IPS-NIHi7 (cell line): Measurements from ENCODE around the gene ATXN1.
"Not testable (repeated sequence)": the region's sequence is repeated elsewhere in the genome, so short reads cannot be mapped to it uniquely, and the experiment has no call there.

Experiments
- DNase-seq: peaks from one replicate; pipeline ENCODE4 v3.0.0; 2012; ENCODE audit warnings: mixed read lengths; ENCODE audit errors: extremely low spot score

The ATXN1 gene

DNA sequence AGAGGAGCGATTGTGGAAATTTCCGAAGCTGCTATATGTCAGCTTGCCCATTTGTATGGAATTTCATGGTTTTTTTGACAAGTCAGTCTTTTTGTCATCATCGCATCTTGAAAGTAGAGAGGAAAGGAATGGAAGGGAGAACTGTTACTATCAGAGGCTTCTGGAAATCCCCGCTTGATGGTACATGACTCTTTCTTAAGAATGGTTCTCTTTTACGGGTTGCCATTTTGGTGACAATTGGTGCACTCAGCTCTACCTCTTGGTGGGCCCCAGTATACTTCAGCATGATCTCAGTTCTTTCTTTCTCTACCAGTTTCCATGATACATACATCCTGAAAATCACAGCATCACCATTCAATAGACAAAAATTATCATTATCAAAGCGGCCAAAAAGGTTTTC, 146.0 kb downstream of the ATXN1 start:
- not testable (repeated sequence) for DNase-seq

GRCh38 chr6:16614143-16614542, 147.1 kb downstream of the ATXN1 start:
- DNase-seq: not testable (repeated sequence)

DNA sequence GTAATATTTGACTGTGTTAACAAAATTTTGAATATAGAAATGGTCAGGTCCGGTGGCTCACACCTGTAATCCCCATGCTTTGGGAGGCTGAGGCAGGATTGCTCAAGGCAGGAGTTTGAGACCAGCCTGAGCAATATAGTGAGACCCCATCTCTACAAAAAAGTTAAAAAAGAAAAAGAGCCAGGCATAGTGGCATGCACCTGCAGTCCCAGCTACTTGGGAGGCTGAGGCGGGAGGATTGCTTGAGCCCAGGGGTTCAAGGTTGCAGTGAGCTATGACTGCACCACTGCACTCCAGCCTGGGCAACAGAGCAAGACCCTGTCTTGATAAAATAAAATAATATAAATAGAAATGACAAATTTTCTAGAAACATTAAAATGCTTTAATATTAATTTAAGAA, 147.8 kb downstream of the ATXN1 start:
- DNase-seq: not testable (repeated sequence)

DNA sequence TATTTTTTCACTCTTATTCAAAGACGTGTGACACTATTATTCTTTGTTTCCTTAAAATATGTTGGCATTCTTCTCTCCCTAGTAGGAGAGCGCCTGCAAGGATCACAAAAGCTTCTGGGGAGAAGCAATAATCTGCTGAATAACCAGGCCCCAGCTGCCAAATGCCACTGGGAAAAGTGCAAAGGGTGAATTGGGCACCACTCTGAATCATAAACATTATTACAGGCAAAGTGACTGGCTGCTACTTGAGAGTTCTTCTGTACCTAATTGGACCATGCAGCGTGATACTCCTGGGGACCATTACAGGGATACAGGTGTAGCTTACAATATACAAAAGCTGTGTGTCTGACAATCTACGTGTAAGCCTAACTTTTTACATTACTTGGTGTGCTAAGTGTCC, 152.8 kb downstream of the ATXN1 start:
- DNase-seq: no peak

- DNase-seq: no peak
Measured at GRCh38 chr6:16602035-16602434, 159.2 kb downstream of the ATXN1 start.

GRCh38 chr6:16600701-16601100, 160.6 kb downstream of the ATXN1 start:
- no peak for DNase-seq

GRCh38 chr6:16600026-16600425, 161.2 kb downstream of the ATXN1 start:
- DNase-seq: no peak

- peak; percentile 19 for DNase-seq
Measured at GRCh38 chr6:16596616-16597331, 164.5 kb downstream of the ATXN1 start.

- DNase-seq: no peak
Measured at GRCh38 chr6:16595514-16596120, 165.6 kb downstream of the ATXN1 start.

DNA sequence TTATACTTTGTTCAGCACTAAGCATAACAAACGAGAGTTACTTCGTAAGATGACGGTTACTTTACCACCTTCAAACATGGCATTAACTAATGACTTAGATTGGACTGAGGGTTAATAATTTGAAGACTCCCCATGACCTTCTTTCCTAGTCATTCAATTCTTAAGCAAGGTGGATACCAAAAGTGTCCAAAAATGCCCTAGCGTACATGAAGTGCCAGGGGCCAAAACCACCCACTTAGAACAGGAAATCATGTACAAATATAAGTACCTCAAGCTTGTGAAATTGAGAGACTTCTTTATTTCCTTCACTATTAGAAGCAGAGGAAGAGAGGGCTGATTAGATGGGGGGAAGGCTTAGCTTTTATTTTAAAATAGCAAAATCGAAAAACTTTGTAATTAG, 166.4 kb downstream of the ATXN1 start:
- no peak for DNase-seq

DNA sequence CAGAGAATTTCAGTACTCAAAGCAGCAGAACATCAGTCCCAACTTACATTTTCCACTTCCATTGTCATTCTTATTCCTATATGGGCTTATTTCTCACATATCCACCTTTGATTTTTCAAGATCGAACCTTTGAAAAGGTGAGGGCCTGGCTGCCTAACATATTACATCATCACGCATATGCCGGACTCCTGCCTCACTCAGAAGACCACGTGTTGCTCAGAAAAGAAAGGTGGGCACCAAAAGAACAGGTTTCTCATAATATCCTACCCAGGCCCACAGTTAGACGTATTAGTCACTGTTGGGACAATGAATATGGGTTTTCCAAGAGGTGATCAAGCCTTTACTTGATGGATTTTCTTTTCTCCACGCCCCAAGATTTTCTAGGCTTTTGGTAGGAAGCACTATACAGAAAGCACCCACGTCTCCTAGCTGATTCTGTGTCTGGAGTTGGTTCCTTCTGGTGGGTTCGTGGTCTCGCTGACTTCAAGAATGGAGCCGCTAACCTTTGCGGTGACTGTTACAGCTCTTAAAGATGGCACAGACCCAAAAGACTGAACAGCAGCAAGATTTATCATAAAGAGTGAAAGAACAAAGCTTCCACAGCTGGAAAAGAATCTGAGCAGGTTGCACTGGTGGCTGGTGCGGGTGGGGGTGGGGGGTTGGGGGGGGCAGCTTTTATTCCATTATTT, 168.9 kb downstream of the ATXN1 start:
- DNase-seq: no peak

- no peak for DNase-seq
Measured at GRCh38 chr6:16591396-16592222, 169.7 kb downstream of the ATXN1 start.

DNA sequence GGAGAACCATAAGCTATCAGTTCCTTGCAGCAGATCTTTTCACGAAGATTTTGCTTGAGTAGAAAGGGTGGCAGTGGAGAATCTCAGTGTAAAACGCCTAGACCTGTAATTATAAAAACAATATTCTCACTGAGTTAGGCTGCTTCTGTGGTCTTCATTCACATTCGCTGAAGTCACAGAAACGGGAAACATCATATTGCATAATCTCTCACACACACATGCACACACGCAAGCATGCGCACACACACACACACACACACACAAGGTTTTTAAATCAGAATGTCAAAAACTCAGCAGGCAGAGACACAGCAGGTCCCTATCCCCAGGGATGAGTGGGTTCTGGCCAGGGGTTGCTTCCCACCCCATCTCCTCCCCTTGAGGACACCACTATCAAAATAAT, 175.5 kb downstream of the ATXN1 start:
- DNase-seq: no peak

GRCh38 chr6:16583144-16583762, 178.0 kb downstream of the ATXN1 start:
- no peak for DNase-seq

- DNase-seq: no peak
Measured at GRCh38 chr6:16582446-16583143, 178.7 kb downstream of the ATXN1 start.

GRCh38 chr6:16578695-16579285, 182.5 kb downstream of the ATXN1 start:
- DNase-seq: no peak

GRCh38 chr6:16576451-16577368, 184.6 kb downstream of the ATXN1 start:
- no peak for DNase-seq

DNA sequence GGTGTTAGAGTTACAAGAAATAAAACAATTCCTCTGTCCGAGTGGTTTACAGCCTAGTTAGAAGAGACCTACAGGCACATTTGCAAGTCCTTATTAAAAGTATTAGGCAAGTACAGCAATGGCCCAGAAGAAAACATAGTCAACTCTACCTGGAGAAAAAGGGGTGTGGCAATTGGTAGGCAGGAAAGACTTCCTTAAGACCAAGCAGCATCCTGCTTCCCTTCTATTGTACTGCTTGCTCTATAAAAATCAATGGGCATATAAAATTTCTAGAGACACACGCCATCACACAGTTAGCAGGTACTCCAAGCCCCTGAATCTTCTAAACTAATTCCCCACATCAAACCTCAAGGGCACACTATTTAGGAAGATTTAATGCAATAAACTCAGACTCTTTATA, 185.6 kb downstream of the ATXN1 start:
- DNase-seq: no peak

DNA sequence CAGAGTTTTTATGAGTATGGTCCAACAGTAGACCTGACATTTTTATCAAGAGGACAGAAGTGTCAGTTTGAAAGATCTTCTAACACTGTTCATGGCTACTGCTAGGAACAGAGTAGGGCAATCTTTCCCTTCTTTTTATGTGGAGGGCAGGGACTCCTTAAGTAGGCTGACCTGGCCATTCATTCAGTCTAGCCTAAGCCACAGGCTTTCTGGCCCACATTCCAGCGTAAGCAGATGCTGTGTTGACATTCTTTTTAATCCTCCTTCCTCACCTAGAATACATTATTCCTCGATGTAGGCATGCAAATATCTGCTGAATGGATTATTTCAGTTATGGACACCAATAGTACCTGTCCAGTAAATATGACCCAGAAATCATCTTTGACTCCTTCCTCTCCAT, 188.3 kb downstream of the ATXN1 start:
- no peak for DNase-seq

- no peak for DNase-seq
Measured at GRCh38 chr6:16572317-16572716, 188.9 kb downstream of the ATXN1 start.
